ENCODE data around the gene LIN9. TPM values are rescaled to one million over a fixed set of nuclear protein-coding genes. Genes with fewer than 3 reads are reported as not detected.

The LIN9 gene
- total and polyA plus RNA-seq, 2 of the 13 experiments (the other 11 are each of a cell fraction or from before 2014, with no cell fraction given) = 3.0 to 10.0 TPM

DNA sequence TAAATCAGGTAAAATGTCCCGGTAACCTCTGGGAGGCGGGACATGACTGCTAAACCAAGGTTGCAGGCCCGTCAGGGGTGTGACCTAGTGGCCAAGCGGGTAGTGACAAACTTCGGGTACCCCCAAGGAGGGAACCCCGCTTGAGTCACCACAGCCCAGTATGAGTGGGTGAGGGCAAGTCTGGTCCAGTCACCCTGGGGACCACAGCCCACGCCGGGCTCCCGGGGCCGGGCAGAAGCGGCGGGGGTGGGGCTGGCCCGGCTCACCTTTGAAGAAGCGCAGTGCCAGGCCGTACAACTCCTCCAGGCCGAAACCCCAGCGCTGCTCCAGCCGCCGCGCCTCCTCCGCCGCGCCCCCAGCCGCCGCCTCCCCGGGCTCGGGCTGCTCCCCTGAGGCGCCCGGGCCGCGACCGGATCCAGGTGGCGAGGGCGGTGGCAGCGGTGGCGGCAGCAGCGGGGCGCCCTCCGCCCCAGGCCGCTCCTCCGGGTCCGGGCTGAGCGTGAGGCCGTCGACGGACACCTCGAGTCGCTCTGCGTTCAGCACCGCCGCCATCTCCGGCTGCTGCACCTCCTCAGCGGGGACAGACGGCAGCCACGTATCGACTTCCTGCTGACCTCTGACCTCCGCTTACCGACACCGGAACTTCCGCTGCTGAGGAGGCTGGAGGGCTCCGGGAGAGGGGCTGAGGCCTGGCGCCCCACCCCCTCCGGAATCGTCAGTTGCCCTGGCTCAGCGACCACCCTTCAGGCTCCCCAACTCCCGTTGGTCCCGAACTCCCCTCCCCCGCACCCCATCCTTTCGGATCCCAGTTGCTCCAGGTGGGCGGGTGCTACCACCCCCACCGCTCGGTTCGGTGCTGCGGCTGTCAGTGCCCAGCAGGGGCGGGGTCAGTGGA lies 122.6 kb downstream of the LIN9 start, which contains the start of gene ACBD3 (continued):
- TF ChIP-seq, protein P1, sequence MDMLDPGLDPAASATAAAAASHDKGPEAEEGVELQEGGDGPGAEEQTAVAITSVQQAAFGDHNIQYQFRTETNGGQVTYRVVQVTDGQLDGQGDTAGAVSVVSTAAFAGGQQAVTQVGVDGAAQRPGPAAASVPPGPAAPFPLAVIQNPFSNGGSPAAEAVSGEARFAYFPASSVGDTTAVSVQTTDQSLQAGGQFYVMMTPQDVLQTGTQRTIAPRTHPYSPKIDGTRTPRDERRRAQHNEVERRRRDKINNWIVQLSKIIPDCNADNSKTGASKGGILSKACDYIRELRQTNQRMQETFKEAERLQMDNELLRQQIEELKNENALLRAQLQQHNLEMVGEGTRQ (IDR thresholded peaks at IDR 0.05; ENCODE audit: low read depth, low read length) = no peak
- TF ChIP-seq, protein P1 (CRISPR knock-in tag; IDR thresholded peaks at IDR 0.05; ENCODE audit: borderline replicate concordance) = no peak
- peak; percentile 15 for TF ChIP-seq TBL1XR1 (IDR thresholded peaks at IDR 0.05; ENCODE audit: borderline replicate concordance, low read length, partially characterized antibody)
- no peak for TF ChIP-seq JUNB (CRISPR knock-in tag; IDR thresholded peaks at IDR 0.05; ENCODE audit: borderline replicate concordance)
- TF ChIP-seq PLRG1 (conservative IDR thresholded peaks at IDR 0.05) = no peak
- no peak for TF ChIP-seq ZNF75D (CRISPR knock-in tag; IDR thresholded peaks at IDR 0.05; ENCODE audit: borderline replicate concordance)
- 0 out of 2 replicates have a peak, but pooled peaks have one; percentile 37 for TF ChIP-seq CCDC6 (CRISPR knock-in tag; IDR thresholded peaks at IDR 0.05)
- peak; percentile 72; the same call in 1 of the 2 replicates for TF ChIP-seq ZNF761 (CRISPR knock-in tag; conservative IDR thresholded peaks at IDR 0.05)
- TF ChIP-seq RELA (CRISPR knock-in tag; IDR thresholded peaks at IDR 0.05) = no peak
- 0 out of 2 replicates have a peak, but pooled peaks have one; percentile 83 for TF ChIP-seq ZNF556 (CRISPR knock-in tag; IDR thresholded peaks at IDR 0.05; ENCODE audit: borderline replicate concordance)
- peak; percentile 95 for TF ChIP-seq GABPA (IDR thresholded peaks at IDR 0.05; ENCODE audit: low read depth, low read length)
- peak; percentile 96 for TF ChIP-seq GABPA (CRISPR knock-in tag; IDR thresholded peaks at IDR 0.05; ENCODE audit: low read depth)
- TF ChIP-seq JARID2 (CRISPR knock-in tag; IDR thresholded peaks at IDR 0.05; ENCODE audit: insufficient replicate concordance) = no peak
- TF ChIP-seq, protein P2, sequence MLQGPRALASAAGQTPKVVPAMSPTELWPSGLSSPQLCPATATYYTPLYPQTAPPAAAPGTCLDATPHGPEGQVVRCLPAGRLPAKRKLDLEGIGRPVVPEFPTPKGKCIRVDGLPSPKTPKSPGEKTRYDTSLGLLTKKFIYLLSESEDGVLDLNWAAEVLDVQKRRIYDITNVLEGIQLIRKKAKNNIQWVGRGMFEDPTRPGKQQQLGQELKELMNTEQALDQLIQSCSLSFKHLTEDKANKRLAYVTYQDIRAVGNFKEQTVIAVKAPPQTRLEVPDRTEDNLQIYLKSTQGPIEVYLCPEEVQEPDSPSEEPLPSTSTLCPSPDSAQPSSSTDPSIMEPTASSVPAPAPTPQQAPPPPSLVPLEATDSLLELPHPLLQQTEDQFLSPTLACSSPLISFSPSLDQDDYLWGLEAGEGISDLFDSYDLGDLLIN (CRISPR knock-in tag; IDR thresholded peaks at IDR 0.05; ENCODE audit: borderline replicate concordance) = no peak
- TF ChIP-seq ZNF335 (CRISPR knock-in tag; IDR thresholded peaks at IDR 0.05) = peak; percentile 72
